Measurements from ENCODE around the gene RPS27.

The RPS27 gene

GRCh38 chr1:153960206-153960605 is 30.4 kb upstream of the RPS27 start:
- DNase-seq (ENCODE audit: low spot score): no peak
- in situ Hi-C loops (cut with MboI; ENCODE audit: low sequenced_read_pairs, unreplicated experiment): no loop called here
- TF ChIP-seq CTCF (IDR thresholded peaks at IDR 0.05; ENCODE audit: borderline replicate concordance, control extremely low read depth, extremely low read depth, insufficient read depth, missing control alignments): no peak

GRCh38 chr1:153961421-153961820 is 29.1 kb upstream of the RPS27 start:
- in situ Hi-C loops (cut with MboI; ENCODE audit: low sequenced_read_pairs, unreplicated experiment): no loop called here
- no peak for DNase-seq (ENCODE audit: low spot score)

GRCh38 chr1:153962088-153963029 is 28.2 kb upstream of the RPS27 start:
- peak; percentile 24 for TF ChIP-seq CTCF (IDR thresholded peaks at IDR 0.05; ENCODE audit: borderline replicate concordance, control extremely low read depth, extremely low read depth, insufficient read depth, missing control alignments)
- in situ Hi-C loops (cut with MboI; ENCODE audit: low sequenced_read_pairs, unreplicated experiment): no loop called here
- no peak for DNase-seq (ENCODE audit: low spot score)

More at GRCh38 chr1:153961421-153961820, 29.1 kb upstream of the RPS27 start:
- TF ChIP-seq CTCF (IDR thresholded peaks at IDR 0.05; ENCODE audit: borderline replicate concordance, control extremely low read depth, extremely low read depth, insufficient read depth, missing control alignments): no peak

GRCh38 chr1:153963030-153963849 is 27.3 kb upstream of the RPS27 start, which contains the start of gene SLC39A1:
Gene SLC39A1 (minus strand): TSS chr1:153963537. CDS start chr1:153962715, 822 bp downstream.
- TF ChIP-seq CTCF (IDR thresholded peaks at IDR 0.05; ENCODE audit: borderline replicate concordance, control extremely low read depth, extremely low read depth, insufficient read depth, missing control alignments): no peak
- in situ Hi-C loops (cut with MboI; ENCODE audit: low sequenced_read_pairs, unreplicated experiment): no loop called here
- DNase-seq (ENCODE audit: low spot score): peak; percentile 93

GRCh38 chr1:153963850-153964331 is 26.7 kb upstream of the RPS27 start:
- in situ Hi-C loops (cut with MboI; ENCODE audit: low sequenced_read_pairs, unreplicated experiment): no loop called here
- no peak for TF ChIP-seq CTCF (IDR thresholded peaks at IDR 0.05; ENCODE audit: borderline replicate concordance, control extremely low read depth, extremely low read depth, insufficient read depth, missing control alignments)
- no peak for DNase-seq (ENCODE audit: low spot score)

All from GM13976 (cell line).